Activated T-cell treated with anti-CD3 and anti-CD28 coated beads for 4 hours (primary cell): Measurements from ENCODE around the gene SKAP1.
"Not testable (repeated sequence)": the region's sequence is repeated elsewhere in the genome, so short reads cannot be mapped to it uniquely, and the experiment has no call there.

Experiments
- DNase-seq: peaks from one replicate; pipeline ENCODE4 v3.0.0-alpha.2; 2020

SKAP1 gene

DNA sequence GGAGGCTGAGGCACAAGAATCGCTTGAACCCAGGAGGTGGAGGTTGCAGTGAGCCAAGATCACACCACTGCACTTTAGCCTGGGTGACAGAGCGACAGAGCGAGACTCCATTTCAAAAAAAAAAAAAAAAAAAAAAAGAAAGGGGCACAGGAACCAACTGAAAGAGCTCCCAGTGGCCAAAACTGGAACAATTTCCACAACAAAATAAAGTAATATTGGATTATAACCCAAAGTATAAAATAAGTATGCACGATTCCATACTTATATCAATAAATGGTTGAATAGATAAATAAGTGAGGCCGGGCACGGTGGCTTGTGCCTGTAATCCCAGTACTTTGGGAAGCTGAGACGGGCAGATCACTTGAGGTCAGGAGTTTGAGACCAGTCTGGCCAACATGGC is 19.2 kb downstream of the SKAP1 start:
- not testable (repeated sequence) for DNase-seq

DNA sequence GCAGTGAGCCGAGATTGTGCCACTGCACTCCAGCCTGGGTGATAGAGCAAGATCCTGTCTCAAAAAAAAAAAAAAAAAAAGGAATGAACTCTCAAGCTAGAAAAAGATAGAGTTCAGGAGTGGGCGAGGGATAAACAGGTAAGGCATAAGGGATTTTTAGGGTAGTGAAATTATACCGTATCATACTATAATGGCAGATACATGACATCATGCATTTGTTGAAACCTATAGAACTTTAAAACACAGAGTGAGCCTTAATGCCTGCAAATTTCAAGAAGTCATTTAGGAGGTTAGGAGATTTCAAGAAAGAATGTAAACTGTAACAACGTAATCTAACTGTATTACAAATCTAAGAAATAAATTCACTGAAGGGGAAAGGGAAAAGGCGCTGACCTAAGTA is 20.4 kb downstream of the SKAP1 start:
- DNase-seq: no peak

DNA sequence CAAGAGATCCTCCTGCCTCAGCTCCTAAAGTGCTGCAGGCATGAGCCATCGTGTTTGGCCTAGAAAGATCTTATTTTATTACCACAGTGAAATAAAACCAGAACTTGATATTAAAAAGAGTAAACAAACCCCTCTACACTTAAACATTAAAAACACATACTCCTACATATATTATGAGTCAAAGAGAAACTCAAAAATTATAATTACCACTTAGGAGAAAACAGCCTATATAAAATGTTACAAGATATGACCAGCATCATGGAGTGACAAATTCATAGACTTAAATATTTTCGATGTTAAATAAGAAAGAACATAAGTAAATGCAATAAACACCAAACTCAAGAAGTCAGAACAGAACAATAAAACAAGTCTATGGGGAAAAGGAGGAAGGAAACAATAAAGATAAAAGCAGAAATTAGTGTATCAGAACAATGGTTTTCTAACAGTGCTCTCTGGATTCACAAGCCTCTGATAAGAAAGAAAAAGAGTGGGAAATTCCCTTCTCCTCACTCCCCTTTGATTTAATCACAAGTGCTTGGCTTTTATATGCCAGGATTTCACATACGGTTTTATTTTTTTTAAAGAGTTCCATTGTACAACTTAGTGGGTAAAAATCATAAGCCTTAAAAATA is 23.0 kb downstream of the SKAP1 start:
- DNase-seq: no peak

DNA sequence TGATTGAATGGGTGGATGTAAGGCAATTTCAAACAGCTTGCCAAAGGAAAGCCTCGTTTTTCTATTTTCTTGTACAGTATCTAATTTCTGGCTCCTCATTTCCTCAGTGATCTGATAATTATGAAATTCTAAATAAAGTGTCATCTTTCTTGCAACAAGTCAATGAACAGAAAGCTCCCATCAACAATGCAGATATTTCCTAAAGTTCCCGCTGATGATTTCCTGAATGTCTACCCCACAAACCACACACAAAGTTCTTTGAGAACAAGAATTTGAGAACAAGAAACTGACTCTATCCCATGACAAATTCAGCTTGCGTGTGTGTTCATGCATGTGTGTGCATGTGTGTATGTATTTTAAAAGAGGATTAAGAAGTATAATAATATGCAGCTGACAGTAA is 35.2 kb downstream of the SKAP1 start:
- DNase-seq: no peak

DNA sequence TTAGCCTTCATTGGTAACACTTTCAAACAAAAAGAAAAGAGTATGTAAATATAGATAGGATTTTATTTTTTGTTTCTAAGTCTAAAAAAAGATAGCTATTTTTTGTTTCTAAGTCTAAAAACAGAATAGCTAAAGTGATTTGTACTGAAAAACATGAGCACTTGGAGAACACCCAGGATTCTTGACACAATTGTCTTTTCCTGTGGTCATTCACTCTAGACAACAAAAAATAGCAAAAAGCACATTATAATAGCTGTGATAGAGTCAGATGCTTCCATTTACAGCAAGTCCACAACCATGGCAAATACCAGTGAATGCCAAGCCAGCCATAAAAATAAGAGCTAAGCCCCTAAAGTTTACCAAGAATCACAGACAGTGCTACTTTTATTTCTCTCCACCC is 36.7 kb downstream of the SKAP1 start:
- DNase-seq: no peak

DNA sequence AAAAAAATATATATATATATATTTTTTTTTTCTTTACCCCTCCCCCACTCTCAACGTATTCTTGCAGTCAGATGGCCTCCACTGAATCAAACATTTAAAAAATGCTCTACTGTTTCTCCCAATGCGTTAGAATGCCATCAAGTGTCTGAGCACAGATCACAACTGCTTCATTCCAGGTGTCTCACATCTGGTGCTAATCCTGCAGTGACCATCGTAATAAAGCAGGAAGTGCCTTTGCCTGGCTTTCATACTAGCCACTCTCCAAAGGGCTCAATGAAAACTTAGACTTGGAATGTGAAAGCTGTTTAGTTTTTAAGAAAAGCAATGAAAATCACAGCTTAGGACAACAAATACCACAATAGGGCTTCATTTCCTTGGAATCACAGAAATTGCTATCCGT is 37.2 kb downstream of the SKAP1 start:
- DNase-seq: no peak

DNA sequence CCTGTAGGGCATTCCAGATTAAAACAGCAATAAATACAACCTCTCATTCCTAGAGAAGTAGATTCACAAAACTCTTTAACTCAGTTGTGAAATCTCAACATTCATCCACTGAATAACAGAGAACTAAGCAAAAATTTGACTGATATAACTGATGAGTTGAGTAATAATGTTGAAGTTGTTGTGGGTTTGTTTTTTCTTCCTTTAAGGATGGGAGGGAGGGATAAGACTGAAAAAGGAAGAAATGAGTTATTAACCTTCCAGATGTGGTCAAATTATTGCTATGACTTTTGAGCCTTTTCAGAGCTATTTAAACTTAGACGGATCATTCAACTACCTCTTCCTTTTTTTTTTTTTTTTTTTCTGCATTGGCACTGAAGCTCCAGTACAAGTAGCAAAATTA is 38.6 kb downstream of the SKAP1 start:
- no peak for DNase-seq

DNA sequence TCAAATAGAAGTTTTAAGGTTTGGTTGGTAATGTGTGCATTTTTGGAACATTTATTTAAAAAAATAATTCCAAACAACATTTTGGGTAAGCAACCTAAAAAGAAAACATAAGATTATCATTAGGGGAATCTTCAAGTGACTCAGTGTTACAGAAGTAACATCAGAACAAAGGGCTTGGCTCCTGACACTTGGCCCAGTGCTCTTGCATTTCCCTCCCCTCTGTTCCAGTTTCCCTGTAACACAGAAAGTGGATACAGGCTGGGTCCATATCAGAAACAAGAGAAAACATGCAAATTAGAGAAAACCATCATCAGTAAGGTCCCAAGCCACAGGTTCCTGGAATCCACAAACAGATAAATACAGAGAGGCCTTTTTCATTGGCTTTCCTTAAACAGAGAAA is 40.1 kb downstream of the SKAP1 start:
- no peak for DNase-seq

DNA sequence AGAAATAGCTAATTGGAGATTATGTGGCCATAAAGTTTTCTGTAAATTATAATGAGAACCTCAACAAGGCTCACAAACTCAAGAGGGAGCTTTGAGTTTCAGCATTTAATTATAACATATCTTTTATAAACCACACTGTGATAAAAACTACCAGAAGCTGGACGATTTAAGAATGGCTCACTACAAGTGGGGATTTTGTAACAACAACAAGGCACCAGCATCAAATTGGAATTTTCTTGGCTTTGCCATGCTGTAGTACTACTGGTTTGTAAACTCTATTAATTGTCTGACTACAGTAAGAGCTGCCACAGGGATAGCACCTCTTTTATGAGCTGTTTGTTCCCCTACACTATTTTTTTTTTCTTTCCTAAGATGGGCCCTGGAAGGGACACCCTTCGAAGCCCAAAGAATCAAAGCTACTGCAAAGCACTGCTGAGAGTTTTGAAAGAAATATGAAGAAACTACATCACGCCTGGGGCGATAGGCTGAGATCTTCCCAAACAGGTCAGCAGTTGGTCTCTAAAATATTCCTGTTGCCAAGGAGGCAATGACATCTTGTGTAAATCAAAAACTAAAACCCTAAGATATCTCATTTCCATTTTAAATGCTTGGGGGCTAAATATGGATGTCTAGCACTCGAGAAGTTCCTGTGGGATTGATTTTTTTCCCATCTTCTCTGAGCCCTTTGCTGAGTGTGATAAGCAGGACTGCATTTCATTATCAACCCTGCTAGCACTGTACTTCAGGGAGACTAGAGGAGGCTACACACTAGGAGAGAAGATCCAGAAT is 40.9 kb downstream of the SKAP1 start:
- DNase-seq: no peak

DNA sequence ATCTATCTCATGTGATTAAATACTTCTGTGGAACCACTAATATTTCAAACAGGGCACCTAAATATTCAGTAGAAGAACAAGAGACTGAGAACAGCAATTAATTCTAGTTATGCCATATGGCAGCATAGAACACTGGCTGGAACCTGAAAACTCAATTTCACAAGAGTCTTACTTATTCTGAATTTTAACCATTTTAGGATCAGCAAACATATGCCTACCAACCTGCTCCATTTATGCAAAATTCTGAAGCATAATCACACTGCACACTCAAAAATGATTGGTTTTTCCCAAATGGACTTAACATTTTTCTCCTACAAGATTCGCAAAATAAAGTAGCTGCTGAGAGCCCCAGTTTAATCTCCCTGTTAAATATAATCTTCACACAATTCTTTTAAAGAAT is 43.2 kb downstream of the SKAP1 start:
- DNase-seq: no peak

DNA sequence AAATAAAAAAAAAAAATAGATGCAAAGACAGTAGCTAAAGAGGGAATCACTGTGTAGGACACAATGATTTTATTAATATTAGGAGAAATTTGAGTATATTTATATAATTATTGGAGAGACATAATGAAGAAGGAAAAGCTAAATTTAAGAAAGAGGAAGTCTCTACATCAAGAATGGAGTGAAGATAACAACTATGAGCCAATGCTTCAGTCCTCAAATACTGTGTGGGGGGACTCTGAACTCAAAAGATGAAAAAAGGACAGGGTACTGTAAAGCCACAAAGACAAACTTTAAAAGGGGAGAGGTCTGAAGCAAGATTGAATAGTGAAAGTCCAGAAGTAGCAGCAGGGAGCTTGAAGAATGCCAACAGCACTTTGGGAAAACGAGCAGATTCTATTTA is 44.7 kb downstream of the SKAP1 start:
- no peak for DNase-seq

DNA sequence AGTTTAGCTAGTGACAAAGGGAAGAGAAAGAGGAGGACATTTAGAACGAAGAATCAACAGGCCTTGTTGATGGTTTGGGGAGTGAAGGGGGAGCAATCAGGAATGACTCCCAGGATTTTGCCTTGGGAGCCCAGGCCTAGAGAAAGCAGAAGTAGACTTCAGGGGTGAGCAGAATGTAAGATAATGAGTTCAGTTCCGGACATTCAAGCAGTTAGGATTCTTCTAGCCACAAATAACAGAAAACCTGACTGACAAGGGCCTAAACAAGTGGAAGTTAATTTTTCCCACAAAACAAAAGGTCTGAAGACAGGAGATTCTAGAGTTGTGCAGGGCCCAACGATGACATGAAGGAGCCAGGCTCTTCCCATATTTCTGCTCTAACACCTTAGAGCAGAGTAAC is 45.9 kb downstream of the SKAP1 start:
- DNase-seq: no peak

DNA sequence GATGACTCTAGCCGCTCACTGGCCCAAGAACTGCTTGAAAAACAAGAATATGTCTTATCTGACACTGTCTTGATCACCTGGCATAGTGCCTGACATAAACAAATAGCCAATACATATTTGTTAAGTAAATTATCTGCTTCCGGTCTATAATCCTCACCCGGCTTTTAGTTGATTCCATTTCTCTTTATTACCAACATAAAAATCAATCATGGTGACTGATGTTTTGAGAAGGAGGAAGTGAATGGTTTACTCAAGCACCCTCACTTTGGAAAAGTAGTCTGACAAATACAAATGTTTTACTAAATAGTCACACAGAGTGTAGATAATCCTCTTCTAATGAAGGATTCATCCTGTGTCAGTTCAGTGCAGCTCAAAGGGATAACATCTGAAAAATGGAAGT is 47.0 kb downstream of the SKAP1 start:
- DNase-seq: no peak

DNA sequence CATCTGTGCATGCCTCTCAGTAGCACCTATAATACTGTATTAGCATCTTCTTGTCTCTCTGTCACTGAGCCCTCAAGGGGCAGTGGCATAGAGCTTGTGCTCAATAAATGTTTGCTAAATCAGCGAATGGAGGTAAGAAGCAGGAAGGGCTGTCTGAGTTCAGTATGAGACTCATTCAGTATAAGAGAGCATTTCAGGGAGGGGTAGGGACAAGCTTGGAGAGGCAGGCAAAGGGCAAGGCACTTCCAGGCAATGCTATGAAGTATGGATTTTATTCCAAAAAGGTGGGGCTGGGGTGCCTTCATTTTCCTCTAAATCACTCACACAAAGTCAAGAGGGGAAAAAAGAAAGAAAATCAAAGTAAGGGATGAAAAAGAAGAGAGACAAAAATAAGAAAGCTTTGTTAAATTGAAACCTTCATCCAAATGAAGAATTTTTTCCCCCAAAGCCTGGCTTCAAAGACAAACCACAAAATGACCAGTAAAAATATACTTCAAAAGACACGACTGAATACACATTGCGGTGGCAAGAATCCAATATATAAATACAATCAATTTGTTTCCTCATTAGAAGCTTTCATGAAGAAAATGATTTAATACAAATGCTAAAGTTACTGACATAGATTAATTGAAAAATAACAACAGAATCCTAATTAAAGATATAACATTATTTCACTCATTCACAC is 51.2 kb downstream of the SKAP1 start:
- DNase-seq: no peak

DNA sequence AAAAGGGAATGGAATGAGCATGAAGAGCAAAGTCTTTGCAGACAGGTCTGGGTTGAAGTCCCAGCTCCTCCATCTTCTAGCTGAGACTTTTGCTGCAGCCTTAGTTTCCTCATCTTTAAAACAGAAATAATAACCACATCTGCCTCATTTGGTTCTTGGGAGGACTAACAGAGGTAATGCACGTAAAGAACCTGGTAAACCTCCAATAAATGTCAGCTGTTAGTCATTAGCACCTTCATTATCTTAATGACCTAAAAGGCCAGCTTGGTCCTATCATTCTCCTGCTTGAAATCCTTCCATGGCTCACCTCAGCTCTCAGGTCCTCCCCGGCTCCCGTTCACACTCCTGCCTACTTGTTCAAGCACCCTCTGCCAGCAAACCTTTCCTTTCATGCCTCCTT is 51.8 kb downstream of the SKAP1 start:
- no peak for DNase-seq

DNA sequence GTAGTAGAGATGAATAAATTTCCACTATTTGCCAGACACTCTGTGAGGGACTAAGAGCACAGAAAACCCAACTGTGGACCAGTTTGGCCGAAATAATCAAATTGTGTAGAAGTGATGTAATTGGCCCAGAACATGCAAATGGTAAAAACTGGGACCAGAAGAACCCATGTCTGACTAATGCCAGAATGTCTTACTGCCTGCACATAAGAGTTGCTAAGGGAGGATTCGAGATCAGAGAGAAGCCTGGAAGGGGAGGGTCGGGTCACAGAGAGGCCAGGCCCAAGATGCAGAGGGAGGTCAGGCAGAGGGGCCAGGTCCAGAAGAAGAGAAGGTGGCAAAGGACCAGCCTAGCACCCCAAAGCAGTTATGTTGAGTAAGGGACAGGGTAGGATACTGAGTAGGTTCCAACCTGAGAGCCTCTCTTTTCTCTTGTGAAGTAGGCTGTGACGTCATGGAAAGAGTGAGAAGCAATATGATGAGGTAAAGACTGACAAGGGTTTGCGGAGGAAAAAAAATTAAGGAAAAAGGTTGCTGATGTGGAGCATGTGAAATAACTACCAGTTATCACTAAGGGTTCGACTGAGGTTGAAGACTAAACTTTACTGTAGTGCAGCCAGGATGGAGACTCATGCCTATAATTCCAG is 53.2 kb downstream of the SKAP1 start:
- DNase-seq: no peak

DNA sequence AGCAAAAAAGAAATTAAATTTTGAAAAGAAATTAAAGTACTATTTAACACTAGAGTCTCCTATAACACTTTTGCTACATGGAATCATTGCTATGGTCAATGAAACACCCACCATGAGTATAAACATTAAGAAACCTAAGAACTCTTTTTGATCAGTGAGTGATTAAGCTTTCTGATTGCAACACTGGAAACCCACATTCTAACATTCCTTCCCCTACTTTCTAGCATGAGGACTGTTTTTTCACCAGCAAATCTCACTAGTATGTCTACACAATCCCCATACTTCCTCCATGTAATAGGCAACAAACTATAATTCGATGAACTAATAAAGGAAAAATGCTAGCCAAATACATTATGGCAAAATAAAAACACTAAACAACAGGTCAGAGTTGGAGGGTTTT is 54.7 kb downstream of the SKAP1 start:
- no peak for DNase-seq

DNA sequence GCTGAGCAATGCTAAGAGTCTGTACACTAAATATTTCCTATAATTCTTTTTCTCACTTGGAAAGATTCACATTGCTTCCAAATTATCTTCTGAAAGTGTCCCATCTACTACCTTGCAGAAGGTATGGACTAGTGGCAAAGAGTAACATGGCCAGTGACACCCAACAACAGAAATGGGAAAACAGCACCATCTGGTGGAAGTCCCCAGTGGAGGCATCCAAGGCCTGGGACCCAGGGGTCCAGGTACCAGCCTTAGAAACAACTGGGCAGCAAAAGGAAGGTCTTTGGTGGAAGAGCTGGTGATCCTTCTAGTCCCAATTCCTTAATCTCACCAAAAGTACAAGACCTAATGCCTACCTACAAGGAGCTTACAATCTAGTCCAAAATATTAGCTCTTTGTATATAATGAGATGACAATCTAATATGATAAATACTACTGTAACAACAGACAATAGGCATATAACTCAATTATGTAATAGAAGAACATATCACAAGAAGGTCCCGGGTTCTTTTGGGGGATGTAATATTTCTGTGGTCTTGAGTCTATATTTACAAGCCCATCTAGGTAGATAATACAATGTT is 55.3 kb downstream of the SKAP1 start:
- no peak for DNase-seq

DNA sequence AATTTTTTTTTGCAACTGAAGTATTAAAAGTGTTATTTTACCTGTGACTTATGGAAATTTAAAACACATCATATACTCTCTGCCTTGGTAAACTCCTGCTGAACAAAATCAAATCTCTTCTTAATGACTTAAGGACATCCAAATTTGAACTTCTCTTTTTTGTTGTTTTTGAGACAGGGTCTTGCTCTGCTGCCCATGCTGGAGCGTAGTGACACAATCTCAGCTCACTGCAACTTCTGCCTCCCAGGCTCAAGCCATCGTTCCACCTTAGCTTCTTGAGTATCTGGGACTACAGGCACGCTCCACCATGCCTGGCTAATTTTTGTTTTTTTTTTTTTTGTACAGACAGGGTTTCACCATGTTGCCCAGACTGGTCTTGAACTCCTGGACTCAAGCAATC is 56.1 kb downstream of the SKAP1 start:
- DNase-seq: no peak

DNA sequence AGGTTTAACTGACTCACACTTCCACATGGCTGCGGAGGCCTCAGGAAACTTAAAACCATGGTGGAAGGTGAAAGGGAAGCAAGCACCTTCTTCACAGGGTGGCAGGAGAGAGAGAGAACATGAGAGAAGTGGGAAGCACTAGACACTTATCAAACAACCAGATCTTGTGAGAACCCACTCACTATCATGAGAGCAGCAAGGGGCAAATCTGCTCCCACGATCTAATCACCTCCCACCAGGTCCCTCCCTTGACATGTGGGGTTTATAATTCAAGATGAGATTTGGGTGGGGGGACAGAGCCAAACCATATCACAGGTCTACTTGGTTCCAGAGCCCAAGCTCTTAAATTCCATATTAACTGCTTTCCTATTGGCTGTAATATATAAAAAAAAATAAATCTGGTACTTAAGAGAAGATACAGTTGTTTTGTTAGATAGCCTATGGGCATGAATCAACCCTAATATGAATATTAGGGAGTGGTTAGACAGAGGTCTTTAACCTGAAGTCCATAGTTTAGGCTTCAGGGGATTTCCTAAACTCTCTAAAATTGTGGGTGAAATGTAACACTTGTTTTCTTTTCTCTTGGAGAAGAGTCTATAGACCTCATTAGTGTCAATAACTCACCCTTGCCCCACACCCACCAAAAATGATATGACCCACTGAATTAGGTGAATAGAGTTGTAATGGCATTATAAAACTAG is 56.7 kb downstream of the SKAP1 start:
- no peak for DNase-seq

DNA sequence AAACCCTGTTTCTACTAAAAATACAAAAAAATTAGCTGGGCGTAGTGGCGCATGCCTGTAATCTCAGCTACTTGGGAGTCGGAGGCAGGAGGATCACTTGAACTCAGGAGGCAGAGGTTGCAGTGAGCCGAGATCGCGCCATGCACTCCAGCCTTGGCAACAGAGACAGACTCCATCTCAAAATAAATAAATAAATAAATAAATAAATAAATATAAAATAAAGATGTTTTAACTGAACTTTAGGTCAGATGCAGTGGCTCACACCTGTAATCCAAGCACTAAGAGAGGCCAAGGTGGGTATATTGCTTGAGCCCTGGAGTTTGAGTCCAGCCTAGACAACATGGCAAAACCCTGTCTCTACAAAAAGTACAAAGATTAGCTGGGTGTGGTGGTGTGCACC is 61.0 kb downstream of the SKAP1 start:
- not testable (repeated sequence) for DNase-seq

DNA sequence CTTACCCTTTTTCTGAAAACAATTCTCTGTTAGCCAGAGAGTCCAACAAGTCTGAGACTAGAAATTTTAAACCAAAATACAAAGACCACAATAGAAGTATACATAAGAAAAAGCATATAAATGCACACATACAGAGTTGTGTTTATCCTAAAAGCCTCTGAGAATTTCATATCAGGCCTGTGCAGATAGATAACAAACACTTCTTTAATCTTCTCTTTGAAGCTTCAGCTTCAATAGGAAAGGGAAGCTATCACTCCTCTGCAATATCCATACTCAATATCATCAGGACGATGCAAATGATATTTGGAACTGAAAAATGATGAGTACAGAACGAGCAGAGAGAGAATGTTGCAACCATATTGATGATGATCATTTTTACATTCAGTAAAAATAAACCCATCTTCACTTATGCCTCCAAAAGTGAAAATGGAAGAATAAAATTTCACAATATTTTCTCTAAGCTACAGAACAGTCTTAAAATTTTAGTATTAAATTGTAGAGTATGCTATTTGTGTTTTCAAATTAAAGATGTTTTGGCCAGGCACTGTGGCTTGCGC is 61.6 kb downstream of the SKAP1 start:
- DNase-seq: no peak
